SW 1271 (cell line): Measurements from ENCODE around the gene NDUFB6.
"Not testable (repeated sequence)": the region's sequence is repeated elsewhere in the genome, so short reads cannot be mapped to it uniquely, and the experiment has no call there.

Experiments used
- DNase-seq, 2 experiments: peaks; one replicate each; lab custom pipeline; 2025; lab: John Stamatoyannopoulos, UW

NDUFB6 gene

DNA sequence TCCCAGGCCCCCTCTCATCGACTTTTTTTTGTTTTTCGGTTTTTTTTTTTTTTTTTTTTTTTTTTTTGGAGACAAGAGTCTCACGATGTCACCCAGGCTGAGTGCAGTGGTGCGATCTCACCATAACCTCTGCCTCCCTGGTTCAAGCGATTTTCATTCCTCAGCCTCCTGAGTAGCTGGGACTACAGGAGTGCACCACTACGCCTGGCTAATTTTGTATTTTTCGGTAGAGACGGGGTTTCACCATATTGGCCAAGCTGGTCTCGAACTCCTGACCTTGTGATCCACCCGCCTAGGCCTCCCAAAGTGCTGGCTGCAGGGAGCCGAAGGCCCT is 48.4 kb downstream of the NDUFB6 start:
- DNase-seq: not testable (repeated sequence)

GRCh38 chr9:32523910-32524309 is 49.0 kb downstream of the NDUFB6 start:
- no peak for DNase-seq

- no peak for DNase-seq
Observed at GRCh38 chr9:32518276-32518675, 54.7 kb downstream of the NDUFB6 start.

DNA sequence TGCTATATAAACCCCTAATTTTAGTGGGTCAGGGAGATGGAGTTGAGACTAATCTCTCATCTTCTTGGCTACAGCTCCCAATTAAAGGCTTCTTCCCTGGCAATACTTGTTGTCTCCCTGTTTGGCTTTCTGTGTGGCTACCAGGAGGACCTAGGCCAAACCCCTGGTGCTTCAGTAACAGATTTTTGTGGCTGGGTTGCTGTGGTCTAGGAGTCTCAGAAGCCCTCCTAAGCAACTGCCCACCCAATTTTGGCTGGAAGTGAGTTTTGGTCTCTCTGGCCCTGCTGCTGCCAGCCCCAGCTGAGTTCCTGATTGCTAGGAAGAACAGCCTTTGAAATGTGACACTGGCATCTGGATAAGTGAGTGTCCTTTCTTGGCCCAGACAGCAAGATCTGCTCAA is 56.7 kb downstream of the NDUFB6 start:
- no peak for DNase-seq

GRCh38 chr9:32508728-32509127 is 64.2 kb downstream of the NDUFB6 start:
- no peak for DNase-seq

- DNase-seq: no peak
Observed at GRCh38 chr9:32503008-32503407, 70.0 kb downstream of the NDUFB6 start.
